ENCODE results near the gene ATE1. TPM values are rescaled to one million over a fixed set of nuclear protein-coding genes. Genes with fewer than 3 reads are reported as not detected.

Gene ATE1
- 10 to 100 TPM; 15.5 to 29.8 (median 22.6) TPM for total RNA-seq

DNA sequence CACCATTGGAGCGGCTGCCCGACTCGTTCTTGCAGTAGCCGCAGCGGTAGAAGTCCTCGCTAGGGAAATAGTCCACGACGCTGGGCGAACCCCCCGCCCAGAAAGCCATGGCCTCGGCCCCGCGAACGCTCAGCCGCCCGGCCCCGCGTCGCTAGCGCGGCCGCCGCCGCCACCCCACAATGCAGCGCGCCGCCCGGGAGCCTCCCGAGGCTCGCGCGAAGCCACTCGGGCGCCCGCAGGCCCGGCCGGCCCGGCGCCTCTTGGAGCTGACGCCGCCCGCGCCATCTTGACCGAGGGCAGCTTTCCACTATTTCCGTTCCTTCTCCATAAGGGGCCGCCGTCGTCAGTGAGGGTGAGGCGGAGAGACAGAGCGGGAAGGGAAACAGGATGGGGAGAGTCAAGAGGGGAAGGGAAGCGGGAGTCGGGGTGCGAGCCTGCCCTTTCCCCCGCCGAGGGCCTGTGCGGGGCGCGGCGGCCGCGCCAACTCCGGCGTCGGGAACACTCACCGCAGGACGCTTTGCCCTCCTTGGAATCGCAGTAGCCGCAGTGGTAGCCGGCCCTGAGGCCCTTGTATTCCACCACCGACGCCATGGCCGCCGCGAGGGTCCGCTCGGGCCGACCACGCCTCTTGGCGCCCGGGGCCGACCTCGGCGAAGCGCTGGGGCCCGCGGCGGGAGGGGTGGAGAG lies at the start of gene ATE1:
Gene ATE1 (minus strand): TSS at position 191 of the 687 bp plus-strand sequence. CDS start 82 bp downstream, at position 109.
- Histone ChIP-seq H3K27ac (peak within 1 kb of the TSS; percentile 95 to 100 (median 98)), H3K4me3 (peak within 1 kb of the TSS; percentile 71 to 99 (median 96)), H3K9me3 (no peaks in the 10 kb centered on the region), H3K36me3 (peaks cover 0 to 7% (median 0%) of the 10 kb centered on the region in 3 donors), H3K4me1 (peaks cover 6 to 52% (median 18%) of the 10 kb centered on the region in 3 donors), H3K27me3 (no peaks in the 10 kb centered on the region)
- peak in 3 of 4 donors; percentile 27 to 76 (median 71) for TF ChIP-seq POLR2A (IDR thresholded peaks at IDR 0.05)
- TF ChIP-seq, protein P1, sequence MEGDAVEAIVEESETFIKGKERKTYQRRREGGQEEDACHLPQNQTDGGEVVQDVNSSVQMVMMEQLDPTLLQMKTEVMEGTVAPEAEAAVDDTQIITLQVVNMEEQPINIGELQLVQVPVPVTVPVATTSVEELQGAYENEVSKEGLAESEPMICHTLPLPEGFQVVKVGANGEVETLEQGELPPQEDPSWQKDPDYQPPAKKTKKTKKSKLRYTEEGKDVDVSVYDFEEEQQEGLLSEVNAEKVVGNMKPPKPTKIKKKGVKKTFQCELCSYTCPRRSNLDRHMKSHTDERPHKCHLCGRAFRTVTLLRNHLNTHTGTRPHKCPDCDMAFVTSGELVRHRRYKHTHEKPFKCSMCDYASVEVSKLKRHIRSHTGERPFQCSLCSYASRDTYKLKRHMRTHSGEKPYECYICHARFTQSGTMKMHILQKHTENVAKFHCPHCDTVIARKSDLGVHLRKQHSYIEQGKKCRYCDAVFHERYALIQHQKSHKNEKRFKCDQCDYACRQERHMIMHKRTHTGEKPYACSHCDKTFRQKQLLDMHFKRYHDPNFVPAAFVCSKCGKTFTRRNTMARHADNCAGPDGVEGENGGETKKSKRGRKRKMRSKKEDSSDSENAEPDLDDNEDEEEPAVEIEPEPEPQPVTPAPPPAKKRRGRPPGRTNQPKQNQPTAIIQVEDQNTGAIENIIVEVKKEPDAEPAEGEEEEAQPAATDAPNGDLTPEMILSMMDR (IDR thresholded peaks at IDR 0.05) = peak in 1 of 6 experiments; percentile 5
- 3% methylated on average over 7 of the region's 87 CpGs; no CpG with 5 or more reads in 1 of the 2 donors for WGBS, 2 donors
- intact Hi-C loops (cut with DNase I) = no loop called here
- peak; percentile 34 for DNase-seq

GRCh38 chr10:121976607-121977006 lies 48.8 kb upstream of the ATE1 start:
- 79 to 86% methylated on average over 6 of the region's 6 CpGs for WGBS, 2 donors
- Histone ChIP-seq H3K4me3 (no peak overlapping the region), H3K9me3 (no peaks in the 10 kb centered on the region), H3K27ac (no peak overlapping the region), H3K27me3 (no peaks in the 10 kb centered on the region), H3K4me1 (peaks cover 0 to 38% (median 25%) of the 10 kb centered on the region in 3 donors), H3K36me3 (peaks cover 0 to 16% (median 0%) of the 10 kb centered on the region in 3 donors)
- TF ChIP-seq POLR2A (IDR thresholded peaks at IDR 0.05) = no peak
- TF ChIP-seq, protein P1 (IDR thresholded peaks at IDR 0.05) = no peak
- intact Hi-C loops (cut with DNase I) = no loop called here
- no peak for DNase-seq

DNA sequence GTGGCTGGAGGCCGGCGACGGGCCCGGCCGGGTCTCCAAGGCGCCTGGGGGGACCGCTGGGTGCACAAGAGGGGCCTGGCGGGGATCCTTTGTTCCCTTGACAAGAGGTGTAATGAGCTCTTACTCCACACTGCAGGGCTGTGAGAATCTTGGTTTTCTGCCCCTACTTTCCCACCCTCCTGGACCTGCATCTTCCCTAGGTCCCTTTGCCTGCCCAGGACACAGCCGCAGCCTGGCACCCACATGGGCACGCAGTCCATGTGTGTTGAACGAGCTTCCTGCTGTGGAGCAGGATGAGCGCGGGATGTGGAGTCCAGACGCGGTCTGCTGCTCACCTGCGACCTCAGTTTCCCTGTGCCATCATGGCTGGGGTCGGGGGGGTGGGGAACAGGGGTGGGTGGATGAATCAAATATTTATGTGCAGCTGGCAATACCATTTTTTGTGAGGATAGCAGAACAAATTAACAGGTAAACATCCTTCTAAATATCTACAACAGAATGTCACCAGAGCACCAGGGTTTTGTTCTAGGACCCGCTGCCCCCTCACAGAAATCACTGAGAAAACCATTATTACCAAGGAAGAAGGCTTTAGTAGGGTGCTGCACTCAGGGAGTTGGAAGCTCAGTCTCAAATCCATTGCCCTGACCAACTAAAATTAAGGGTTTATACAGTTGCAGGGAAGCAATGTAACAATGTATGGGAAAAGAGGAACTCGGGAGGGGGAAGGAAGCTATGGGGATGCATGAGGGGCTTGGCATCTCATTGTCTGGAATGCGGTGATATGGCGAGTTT lies 47.7 kb upstream of the ATE1 start:
- Histone ChIP-seq H3K36me3 (peaks cover 0 to 27% (median 0%) of the 10 kb centered on the region in 3 donors), H3K27ac (peak overlapping the region; percentile 94 to 99 (median 98)), H3K27me3 (no peaks in the 10 kb centered on the region), H3K9me3 (no peaks in the 10 kb centered on the region), H3K4me1 (peaks cover 0 to 38% (median 25%) of the 10 kb centered on the region in 3 donors), H3K4me3 (peak overlapping the region; percentile 71 to 99 (median 87))
- TF ChIP-seq, protein P1 (IDR thresholded peaks at IDR 0.05) = peak in 3 of 6 experiments; percentile 64 to 68 (median 67)
- TF ChIP-seq POLR2A (IDR thresholded peaks at IDR 0.05) = no peak
- 46 to 64% methylated on average over 7 of the region's 21 CpGs for WGBS, 2 donors
- DNase-seq = no peak
- intact Hi-C loops (cut with DNase I) = no loop called here

GRCh38 chr10:121974535-121975294 lies 46.9 kb upstream of the ATE1 start, which contains the start of gene NSMCE4A:
Gene NSMCE4A (minus strand): TSS chr10:121975217. CDS start chr10:121975165, 52 bp downstream.
- no peak for DNase-seq
- WGBS, 2 donors = 0% methylated on average over 8 of the region's 101 CpGs; no CpG with 5 or more reads in 1 of the 2 donors
- Histone ChIP-seq H3K4me1 (peaks cover 0 to 38% (median 25%) of the 10 kb centered on the region in 3 donors), H3K36me3 (peaks cover 0 to 35% (median 0%) of the 10 kb centered on the region in 3 donors), H3K27me3 (no peaks in the 10 kb centered on the region), H3K27ac (peak within 1 kb of the TSS; percentile 94 to 99 (median 98)), H3K4me3 (peak within 1 kb of the TSS; percentile 71 to 99 (median 87)), H3K9me3 (no peaks in the 10 kb centered on the region)
- TF ChIP-seq POLR2A (IDR thresholded peaks at IDR 0.05) = peak in 2 of 4 donors; percentile 51 to 67
- TF ChIP-seq, protein P1 (IDR thresholded peaks at IDR 0.05) = peak in 3 of 6 experiments; percentile 64 to 77 (median 71)
- intact Hi-C loops (cut with DNase I) = no loop called here

Measured in esophagus squamous epithelium (tissue), 5 donors.